ENCODE results near the gene KRTAP5-4.
"Not testable (repeated sequence)": the region's sequence is repeated elsewhere in the genome, so short reads cannot be mapped to it uniquely, and the experiment has no call there.

Gene KRTAP5-4

DNA sequence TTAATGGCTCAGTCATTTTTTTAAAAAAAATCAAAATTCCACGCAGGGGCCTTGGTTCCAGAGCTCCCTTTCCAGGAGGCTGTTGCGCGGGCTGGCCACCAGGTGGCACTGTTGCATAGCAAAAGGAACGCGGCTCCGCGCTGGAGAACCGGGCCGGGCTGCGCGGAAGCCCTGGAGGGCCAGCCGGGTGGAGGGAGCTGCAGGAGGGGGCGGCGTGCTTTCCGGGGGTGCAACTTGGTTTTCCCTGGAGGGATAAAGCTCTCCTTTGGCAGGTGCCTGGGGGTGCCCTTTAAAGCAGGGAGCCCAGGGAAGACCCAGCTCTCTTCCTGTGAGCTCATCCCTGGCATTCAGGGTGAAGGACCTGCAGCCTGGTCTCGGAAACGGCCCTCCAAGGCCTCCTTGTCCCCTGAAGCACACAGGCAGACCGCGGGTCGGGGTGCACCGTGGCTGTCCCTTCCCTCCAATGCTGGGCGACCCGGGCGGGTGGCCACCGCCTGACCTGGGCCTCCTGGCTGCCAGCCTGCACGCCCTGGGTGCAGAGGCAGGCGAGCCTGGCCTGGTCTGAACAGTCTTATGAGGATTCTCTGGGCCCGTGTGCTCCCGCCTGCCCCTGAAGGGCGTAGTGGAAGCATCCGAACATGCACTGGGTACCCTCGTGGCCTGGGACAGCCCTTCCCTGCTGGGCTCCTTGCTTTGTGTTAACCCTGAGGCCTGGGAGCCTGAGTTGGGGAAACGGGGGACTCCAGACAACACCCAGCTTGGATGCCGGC is 31.0 kb upstream of the KRTAP5-4 start:
- peak; percentile 83 for DNase-seq
- peak; percentile 77 for ATAC-seq

DNA sequence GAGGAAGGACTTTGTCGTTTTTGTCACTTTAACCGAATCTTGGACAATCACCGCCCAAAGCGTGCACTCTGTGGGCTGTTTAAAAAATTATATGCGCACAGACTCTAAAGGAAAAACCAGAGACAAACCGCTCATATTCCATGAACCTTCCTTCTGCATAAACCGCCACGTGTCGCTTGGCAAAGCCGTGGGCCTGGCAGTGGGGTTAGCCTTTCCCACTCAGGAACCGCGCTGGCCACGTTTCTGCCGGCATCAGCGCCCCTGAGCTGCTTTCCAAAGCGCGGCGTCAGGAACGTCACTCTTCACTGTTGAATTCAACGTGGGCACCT is 30.5 kb upstream of the KRTAP5-4 start:
- no peak for DNase-seq
- no peak for ATAC-seq

DNA sequence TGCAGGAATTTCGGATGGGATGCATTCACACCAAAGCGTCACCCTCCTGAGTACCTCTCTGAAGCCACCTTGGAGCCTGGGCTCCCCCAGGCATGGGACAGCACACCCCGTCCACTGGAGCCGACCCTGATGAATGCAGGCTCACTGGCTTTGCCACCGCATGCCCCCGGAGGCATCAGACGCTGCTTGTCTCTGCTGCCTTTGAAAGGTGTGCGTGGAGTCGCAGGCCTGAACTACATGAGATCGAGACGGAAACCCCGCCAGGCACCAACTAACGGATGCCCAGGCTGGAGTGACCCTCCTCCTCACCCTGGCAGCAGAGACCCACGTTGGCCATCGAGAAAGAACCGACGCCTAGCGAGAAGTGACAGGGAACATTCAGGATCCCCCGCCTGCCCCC is 30.1 kb upstream of the KRTAP5-4 start:
- ATAC-seq (no peak), DNase-seq (no peak)

DNA sequence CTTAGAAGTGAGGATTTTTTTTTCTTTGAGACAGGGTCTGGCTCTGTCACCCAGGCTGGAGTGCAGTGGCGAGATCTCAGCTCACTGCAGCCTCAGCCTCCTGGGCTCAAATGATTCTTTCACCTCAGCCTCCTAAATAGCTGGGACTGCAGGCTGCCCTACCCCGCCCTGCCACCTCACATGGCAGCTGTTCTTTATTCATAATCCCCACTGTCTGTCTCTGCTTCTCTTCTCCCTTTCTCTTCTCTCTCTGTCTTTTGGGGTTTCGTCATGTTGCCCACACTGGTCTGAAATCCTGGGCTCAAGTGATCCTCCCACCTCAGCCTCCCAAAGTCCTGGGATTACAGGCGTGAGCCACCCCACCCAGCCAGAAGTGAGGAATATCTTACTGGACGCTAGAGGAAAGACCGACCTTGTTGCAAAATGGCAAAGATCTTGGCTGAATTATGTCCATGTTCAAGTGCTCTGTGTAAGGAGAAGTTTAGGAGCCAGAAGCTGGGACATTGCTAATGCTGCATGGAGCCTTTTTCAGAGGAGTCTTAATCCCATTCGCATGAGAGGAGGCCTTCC is 29.6 kb upstream of the KRTAP5-4 start:
- no peak for ATAC-seq
- DNase-seq, result no peak

DNA sequence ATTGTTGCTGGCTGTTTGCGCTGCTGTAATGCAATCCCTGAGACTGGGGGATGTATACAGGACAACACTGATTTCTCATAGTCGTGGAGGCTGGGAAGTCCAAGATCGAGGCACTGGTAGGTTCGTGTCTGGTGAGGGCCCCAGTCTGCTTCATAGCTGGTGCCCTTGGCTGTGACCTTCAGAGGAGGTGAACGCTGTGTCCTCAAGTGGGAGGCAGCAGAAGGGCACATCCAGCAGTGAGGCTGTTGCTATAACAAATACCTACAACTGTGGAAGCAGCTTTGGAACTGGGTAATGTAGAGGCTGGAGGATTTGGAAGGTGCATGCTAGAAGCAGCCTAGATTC is 29.0 kb upstream of the KRTAP5-4 start:
- DNase-seq, result no peak
- no peak for ATAC-seq

DNA sequence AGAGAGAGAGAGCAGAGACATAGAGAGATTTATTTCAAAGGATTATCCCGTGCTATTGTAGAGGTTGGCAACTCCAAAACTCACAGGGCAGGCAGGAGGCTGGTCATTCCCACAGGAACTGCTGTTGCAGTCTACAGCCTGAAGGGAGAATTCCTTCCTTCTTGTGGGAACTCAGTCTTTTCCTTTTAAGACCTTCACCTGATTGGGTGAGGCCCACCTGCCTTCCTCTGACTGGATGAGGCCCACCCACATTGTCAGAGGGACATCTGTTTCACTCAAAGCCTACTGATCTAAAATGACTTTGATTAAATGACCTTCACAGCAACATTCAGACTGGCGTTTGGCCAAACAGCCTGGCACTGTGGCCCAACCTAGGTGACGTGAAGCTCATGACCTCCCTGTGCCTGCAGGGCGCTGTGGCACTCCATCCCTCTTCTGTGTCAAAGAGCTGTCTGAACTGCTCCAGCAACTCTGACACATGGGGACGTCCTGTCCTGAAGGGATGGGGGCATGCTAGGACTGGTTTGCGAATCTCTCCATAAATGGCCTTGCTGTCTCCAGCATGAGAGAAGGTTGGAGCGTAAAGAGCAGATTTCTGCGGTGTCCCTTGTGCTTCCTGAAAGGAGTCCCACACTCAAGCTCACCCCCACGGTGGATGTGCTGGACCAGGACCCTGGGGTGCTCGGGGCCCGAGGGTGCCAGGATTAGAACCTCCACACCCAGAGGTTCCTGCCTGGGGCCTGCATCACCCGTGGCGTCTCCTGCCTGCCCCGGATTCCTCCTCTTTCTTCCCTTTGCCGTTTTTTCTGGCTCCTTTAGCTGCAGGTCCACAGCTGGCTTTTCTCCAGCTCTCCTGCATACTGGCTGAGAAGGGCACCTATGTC is 28.3 kb upstream of the KRTAP5-4 start:
- DNase-seq, result no peak
- ATAC-seq, result no peak

DNA sequence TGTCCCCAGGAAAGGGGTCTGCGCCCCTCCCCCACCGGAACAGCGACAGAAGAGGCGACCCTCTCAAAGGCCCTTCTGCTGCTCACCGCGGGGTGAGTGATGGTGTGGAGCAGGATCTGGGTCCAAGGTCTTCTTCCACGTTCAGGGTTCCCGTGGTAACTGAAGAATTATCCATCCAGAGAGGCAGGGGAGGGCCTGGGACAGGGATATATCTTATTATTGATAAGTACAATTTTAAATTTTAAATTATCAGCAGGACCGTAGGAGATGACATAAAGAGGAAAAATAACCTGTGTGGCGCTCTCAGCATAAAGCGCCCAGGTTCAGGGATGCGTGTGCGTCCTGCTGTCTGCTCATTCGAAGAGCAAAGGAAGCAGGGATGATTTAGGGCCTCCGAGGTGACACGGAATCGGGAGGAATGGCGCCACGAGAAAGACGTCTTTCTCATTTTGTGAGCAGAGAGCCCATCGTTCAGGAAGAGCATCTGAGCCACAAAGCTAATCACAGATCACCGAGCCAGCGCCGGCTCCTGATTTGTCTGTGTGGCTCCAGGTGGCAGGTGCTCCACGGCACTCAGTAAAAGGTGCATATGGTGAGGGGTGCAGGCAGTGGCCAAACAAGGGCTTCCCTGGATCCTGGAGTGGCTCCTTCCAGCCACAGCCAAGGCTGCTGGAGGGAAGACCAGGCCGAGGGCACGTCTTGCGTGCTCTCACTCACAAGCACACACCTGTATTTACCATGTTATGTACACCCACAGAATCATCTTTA is 26.9 kb upstream of the KRTAP5-4 start:
- no peak for ATAC-seq
- no peak for DNase-seq

DNA sequence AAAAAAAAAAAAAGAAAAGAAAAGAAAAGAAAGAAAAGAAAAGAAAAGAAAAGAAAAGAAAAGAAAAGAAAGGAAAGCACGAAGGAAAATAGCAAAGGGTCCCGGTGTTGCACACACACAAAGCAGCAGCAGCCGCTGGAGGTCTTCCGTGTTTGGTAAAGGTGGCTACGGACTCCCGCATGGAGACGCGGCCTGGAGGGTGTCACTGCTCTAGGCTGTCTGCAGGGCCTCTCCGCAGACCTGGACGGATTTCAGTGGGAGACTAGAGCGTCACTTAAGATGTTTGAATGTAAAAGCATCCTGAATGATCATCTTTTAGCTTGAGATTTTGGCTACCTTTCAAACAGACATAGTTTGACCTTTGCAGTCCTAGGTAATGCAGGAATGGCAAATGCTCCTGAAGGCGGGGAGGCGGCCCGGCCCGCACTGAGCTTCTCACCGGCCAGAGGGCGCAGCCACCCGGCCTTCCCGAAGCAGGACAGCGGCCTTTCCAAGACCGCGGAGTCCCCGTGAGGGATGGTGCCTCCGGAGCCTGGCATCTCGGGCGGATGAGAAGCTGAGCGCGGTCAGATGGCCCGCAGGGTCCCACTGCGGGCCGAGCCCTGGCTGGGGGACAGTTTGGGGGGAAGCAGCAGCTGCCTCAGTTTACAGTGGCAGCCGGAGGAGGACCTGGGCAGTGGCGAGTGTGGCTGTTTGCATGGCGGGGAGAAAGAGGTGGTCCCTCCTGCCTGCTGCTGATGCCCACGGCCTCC is 26.1 kb upstream of the KRTAP5-4 start:
- DNase-seq, result no peak
- no peak for ATAC-seq

DNA sequence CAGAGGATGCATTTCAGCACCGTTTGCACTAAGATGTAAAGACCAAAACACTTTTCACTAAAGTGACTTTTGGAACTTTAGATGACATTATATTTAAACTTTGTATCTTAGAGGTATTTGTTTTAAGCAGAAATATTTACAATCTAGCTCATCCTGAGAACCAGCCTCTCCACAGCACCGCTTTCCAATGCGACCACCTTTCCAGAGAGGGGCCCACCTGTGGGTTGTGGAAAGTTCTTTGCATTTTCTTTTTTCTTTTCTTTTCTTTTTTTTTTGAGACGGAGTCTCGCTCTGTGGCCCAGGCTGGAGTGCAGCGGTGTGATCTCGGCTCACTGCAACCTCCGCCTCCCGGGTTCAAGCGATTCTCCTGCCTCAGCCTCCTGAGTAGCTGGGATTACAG is 24.6 kb upstream of the KRTAP5-4 start:
- DNase-seq, ATAC-seq: not testable (repeated sequence)

DNA sequence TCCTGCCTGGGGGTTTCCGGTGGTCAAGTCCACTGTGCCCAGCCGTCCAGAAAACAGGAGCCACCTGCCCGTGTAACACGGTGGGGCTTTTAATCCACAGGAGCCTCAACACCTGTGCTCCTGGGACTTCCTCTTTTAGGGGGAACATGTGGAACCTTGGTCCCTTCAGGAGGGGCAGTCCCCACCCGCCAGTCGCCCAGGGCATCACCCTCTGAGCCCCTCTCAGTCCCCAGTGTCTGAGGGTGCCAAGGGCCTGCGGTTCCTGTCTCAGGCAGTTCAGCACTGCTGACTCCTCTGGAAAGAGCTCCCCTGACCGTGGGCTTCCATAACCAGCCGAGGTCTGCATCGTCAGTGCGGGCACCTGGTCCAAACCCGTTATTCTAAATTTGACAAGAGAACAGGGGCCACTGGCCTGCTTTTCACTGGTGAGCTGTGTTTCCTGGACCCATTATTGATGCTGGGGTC is 23.5 kb upstream of the KRTAP5-4 start:
- DNase-seq (no peak), ATAC-seq (no peak)

DNA sequence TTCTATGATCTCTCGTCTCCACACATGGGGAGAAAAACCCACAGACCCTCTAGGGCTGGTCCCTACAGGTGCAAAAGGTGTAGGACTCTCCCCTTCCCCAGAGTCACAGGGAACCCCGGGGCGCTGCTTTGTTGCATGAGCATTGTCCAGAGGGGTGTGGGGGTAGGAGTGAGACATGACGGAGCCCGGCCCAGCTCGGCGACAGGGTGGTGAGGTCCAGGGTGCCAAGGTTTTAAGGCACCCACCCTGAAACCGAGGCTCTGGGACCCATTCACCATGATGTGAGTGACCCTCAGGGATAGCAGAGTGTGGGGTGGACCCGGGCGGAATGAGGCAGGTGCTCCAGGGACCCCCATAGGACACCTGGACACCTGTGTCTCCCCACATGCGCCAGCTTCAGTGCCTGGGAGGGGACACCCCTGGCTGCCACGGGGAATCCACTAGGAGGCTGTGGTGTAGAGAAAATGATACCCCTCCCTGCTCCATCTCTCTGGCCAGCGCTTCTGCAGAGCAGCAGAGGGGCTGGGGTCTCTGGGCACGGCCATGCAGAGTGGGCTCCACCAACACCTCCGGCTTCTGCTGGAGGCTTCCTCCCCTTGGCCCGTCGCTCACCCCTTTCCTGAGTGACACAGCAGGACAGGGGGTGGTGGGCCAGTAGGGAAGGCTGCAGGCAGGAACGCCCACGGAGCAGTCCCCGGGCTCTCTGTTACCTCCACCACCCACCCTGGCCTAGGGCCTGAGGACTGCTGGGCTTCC is 22.8 kb upstream of the KRTAP5-4 start:
- ATAC-seq (no peak), DNase-seq (no peak)

DNA sequence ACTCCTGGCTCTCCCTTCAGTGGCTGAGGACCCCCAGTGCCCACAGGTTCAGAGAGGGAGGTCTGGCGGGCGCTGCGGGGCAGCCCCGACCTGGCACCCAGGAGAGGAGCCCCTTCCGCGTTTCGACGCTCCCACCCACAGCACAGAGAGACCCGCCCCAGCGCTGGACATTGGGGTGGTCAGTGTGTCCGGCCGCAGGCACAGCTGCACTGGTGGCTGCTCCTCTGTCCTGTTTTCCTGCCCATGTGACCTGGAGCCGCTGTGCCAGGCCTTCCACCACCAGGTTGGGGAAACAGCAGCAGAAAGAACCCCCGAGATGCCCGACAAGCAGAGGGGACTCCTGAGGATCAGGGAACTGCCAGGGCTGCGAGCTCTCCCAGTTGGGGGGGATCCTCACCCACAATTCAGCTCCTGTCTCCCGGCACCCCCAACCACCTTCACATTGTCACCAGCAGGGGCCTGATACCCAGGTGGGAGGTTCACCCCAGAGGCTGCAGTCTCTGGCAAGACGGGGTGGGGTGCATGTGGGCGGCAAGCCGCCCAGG is 21.3 kb upstream of the KRTAP5-4 start:
- DNase-seq (no peak), ATAC-seq (no peak)

DNA sequence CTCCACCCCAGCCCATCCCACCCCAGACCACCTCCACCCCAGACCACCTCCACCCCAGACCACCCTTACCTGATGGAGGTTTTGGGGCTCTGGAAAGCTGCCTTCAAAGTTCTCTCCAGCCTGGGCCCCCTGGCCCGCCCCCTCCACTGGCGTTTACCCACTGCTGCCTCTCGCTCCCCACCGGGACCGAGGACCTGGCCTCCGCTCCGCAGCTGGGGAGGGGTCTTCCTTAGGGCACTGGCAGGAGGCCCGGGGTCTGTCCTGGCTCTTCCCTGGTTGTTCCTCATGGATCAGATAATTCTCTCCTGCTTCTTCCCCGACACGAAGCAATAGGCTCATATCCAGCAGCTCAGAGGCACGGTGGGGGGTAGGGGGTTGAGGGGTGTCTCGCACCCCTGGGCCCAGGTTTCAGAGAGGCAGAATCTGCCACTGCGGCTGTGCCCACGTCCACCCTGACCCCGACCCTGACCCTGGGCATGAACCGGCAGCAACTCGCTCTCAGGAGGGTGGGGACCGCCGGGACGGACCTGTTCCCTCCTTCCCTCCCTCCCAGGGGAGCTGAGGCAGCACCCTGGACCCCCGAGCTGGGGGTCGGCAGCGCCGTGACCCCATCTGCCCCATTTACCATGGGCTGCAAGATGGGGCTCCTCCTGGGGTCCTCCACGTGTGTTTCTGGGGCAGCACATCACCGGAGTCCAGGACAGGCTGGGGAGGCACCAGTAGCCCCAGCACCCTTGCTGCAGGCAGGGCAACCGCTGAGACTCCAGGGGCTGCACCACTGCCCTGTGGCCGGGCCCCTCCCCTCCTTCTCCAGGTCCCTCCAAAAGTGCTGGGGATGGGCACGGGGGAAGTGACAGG is 20.6 kb upstream of the KRTAP5-4 start:
- DNase-seq, result no peak
- no peak for ATAC-seq

DNA sequence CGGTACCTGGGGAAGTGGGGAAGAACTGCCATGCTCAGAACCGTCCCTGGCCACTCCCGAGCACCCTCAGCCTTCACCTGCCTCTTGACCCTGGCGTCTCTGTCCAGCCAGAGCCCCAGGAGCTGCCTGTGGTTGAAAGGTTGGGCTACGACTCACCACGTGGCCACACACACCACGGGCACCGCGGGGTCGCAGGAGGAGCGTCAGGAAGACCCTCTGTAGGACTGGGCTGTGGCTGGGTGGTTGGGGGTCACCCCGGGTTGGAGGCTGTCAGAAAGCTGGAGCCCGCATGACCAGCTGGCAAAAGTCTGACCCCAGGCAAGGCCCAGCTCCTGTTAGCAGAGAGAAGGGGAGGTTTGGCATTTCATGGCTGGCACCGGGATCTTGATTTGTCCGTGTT is 19.2 kb upstream of the KRTAP5-4 start:
- ATAC-seq (no peak), DNase-seq (no peak)

DNA sequence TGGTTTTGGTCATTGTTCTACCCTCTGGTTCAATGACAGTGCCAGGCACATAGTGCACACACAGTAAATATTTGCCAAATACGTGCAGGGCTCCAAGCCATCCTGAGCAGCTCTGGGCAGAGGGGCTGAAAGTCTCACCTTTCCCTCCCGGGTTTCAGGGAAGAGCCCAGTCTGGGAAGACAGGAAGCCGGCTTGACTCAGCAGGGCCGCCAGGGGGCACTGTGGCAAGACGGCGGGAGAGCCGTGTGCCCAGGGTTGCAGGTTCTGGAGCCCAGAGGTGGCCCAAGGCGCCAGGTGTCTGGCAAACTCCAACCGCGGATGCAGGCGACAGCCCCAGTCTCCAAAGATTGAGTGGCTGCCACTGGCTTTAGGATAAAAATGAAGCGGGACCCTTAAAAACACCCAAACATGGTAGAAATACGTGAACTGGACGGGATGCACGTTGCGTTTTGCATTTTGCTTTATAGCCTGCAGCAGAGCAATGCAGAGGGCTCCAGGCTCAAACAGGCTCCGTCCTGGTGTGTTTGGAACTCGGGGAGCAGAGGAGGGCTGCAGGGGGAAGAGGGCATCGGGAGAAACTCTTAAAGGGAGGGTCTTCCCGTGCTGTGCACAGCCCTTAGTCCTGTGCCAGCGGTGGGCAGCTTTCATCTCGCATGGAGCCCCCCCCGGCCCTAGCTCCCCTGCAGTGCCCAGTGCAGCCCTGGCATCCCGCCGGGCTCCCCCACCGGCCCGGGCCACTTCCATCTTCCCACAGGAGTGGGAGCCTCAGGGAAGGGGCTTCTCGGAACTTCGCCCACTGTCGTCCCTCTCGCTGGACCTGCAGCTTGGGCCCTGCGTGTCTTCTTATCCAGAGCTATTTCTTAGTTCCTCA is 18.4 kb upstream of the KRTAP5-4 start:
- DNase-seq (peak; percentile 42), ATAC-seq (peak; percentile 50)

DNA sequence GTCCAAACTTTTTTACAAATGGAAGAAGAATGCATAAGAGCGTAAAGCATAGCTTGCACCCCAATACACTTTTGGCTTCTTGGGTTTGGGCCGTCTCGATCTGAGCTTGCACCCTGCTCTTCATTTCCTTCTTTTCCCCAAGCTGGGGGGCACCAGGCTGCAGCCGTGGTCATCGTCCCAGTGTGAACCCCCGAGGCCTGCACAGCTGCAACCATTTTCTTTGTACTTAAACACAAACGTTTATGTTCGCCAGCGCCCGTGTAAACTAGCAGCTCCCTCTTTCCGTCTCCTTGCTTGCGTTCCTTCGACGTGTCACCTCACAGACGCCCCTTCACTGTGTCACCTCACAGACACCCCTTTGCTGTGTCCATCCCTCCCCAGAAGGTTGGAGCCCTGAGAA is 17.7 kb upstream of the KRTAP5-4 start:
- DNase-seq (no peak), ATAC-seq (no peak)

DNA sequence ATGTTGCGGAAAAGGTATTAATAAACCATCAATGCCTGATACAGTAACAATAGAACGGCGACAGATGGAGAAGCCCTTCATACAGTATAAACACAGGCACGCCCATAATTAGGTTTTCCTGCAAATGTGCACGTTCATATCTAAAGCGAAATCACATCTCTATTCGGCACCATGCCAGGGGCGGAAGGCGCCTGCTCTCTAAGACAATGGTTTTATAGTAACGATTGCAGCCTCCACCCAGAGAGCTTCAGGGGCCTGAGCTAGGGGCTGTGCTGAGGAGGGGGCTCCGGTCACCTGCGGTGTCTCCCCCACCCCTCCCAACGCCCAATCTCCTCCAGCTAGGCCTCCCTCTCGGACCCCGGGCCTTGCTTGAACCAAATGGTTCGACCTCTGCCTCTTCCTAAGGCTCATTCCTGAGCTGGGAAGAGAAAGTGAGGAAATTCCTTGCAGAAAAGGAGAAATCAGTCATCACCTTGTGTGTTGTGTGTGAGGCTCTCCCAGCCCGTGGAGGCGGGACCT is 17.2 kb upstream of the KRTAP5-4 start:
- DNase-seq, result no peak
- no peak for ATAC-seq

DNA sequence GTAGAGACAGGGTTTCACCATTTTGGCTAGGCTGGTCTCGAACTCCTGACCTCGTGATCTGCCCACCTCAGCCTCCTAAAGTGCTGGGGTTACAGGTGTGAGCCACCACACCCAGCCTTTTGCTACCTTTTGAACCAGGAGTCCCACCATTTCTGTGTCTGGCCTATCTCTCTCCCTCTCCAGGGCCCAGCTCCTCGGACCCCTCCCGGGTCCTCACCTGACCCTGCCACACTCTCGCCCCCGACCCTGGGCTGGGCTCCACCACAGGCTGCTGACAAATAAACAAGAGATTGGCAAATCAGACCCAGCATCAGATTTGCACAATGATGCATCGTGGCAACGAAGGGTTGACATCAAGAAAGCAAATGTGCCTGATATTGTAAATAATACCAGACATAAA is 16.4 kb upstream of the KRTAP5-4 start:
- ATAC-seq, result no peak
- no peak for DNase-seq

DNA sequence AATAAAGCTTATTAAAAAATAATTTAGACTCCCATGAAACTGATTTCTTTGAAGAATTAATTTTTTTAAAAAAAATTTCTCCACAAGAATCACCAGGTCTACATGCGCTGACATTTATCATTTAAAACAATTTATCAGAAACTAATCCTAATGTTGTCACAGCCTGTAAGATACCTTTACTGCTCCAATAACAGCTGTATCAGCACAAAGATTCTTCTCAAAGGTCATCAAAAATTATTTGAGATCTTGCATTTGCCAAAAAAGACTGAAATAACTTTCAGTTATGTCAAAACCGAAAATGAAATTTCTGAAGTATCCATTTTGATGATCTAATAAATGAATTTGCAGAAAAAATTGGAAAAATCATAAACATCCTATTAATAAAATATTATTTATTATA is 15.7 kb upstream of the KRTAP5-4 start:
- ATAC-seq (no peak), DNase-seq (no peak)

Measured in stimulated activated naive CD8-positive, alpha-beta T cell treated with anti-CD3 and anti-CD28 coated beads, Interleukin-15, Interleukin-2, amounts not matched to agents 100 U/mL and 50 U/mL, for 24 hours (primary cell).